ENCODE measurements around the gene GTF2B.

GRCh38 chr1:88803444-88803843 is 87.9 kb downstream of the GTF2B start:
- TF ChIP-seq CTCF (IDR thresholded peaks at IDR 0.05; ENCODE audit: insufficient read depth, low read length, poor library complexity, severe bottlenecking) (no peak), EZH2phosphoT487 (conservative IDR thresholded peaks at IDR 0.05; ENCODE audit: low read length) (no peak)

Measured in SU-DHL-6 (cell line).